ENCODE results near the gene KRTAP10-2. TPM values are rescaled to one million over a fixed set of nuclear protein-coding genes. Genes with fewer than 3 reads are reported as not detected.

The KRTAP10-2 gene
- total and polyA plus RNA-seq, 2 experiments from 2014 or later = 0.24 TPM; not detected in 1

GRCh38 chr21:44596068-44596725 is 44.9 kb upstream of the KRTAP10-2 start (continued):
- no peak for TF ChIP-seq REST (IDR thresholded peaks at IDR 0.05; ENCODE audit: unreplicated experiment)
- no peak for TF ChIP-seq STAT1 (IDR thresholded peaks at IDR 0.05; ENCODE audit: unreplicated experiment)
- TF ChIP-seq CREB1 (CRISPR knock-in tag; IDR thresholded peaks at IDR 0.05; ENCODE audit: low read depth) = no peak
- TF ChIP-seq ZNF114 (CRISPR knock-in tag; IDR thresholded peaks at IDR 0.05) = no peak
- TF ChIP-seq NANOG (IDR thresholded peaks at IDR 0.05; ENCODE audit: borderline replicate concordance) = no peak
- TF ChIP-seq ZNF462 (CRISPR knock-in tag; IDR thresholded peaks at IDR 0.05) = no peak
- TF ChIP-seq ZNF331 (CRISPR knock-in tag; IDR thresholded peaks at IDR 0.05; ENCODE audit: low read depth) = no peak

All from GM23338 (cell line).